Stimulated activated CD8-positive, alpha-beta memory T cell treated with anti-CD3 and anti-CD28 coated beads, Interleukin-12 subunit alpha, Interleukin-12 subunit beta, amount 100 ng/mL, for 24 hours (primary cell): Measurements from ENCODE around the gene AFF4.
"Not testable (repeated sequence)": the region's sequence is repeated elsewhere in the genome, so short reads cannot be mapped to it uniquely, and the experiment has no call there.

Experiments used
- DNase-seq: peaks from one replicate; pipeline ENCODE4 v3.0.0-alpha.2; 2020; ENCODE audit errors: extremely low read depth

The AFF4 gene

GRCh38 chr5:132953710-132954109 lies 9.7 kb downstream of the AFF4 start:
- DNase-seq: no peak

- DNase-seq: no peak
These were observed 10.6 kb downstream of the AFF4 start for GRCh38 chr5:132952829-132953228.

GRCh38 chr5:132951897-132952296 lies 11.5 kb downstream of the AFF4 start:
- no peak for DNase-seq

- DNase-seq: no peak
These were observed 14.3 kb downstream of the AFF4 start for GRCh38 chr5:132949136-132949535.

GRCh38 chr5:132947671-132948070 lies 15.8 kb downstream of the AFF4 start:
- no peak for DNase-seq

- DNase-seq: not testable (repeated sequence)
These were observed 18.1 kb downstream of the AFF4 start for GRCh38 chr5:132945315-132945714.

- no peak for DNase-seq
These were observed 19.9 kb downstream of the AFF4 start for GRCh38 chr5:132943362-132944022.

- no peak for DNase-seq
These were observed 22.1 kb downstream of the AFF4 start for GRCh38 chr5:132941331-132941730.

GRCh38 chr5:132928062-132928407 lies 35.4 kb downstream of the AFF4 start:
- no peak for DNase-seq

GRCh38 chr5:132927355-132928061 lies 35.9 kb downstream of the AFF4 start:
- no peak for DNase-seq

GRCh38 chr5:132926437-132926836 lies 37.0 kb downstream of the AFF4 start:
- DNase-seq: no peak

- no peak for DNase-seq
These were observed 47.3 kb downstream of the AFF4 start for GRCh38 chr5:132916086-132916485.

GRCh38 chr5:132915681-132916080 lies 47.8 kb downstream of the AFF4 start:
- DNase-seq: no peak

- DNase-seq: no peak
These were observed 53.7 kb downstream of the AFF4 start for GRCh38 chr5:132909702-132910101.

GRCh38 chr5:132907161-132907560 lies 56.3 kb downstream of the AFF4 start:
- no peak for DNase-seq

- no peak for DNase-seq
These were observed 57.5 kb downstream of the AFF4 start for GRCh38 chr5:132905938-132906337.

GRCh38 chr5:132901730-132902129 lies 61.7 kb downstream of the AFF4 start:
- no peak for DNase-seq

- no peak for DNase-seq
These were observed 62.4 kb downstream of the AFF4 start for GRCh38 chr5:132901036-132901435.

- DNase-seq: no peak
These were observed 65.3 kb downstream of the AFF4 start for GRCh38 chr5:132898094-132898493.

GRCh38 chr5:132896685-132897084 lies 66.7 kb downstream of the AFF4 start:
- DNase-seq: no peak

- DNase-seq: no peak
These were observed 67.6 kb downstream of the AFF4 start for GRCh38 chr5:132895719-132896305.

GRCh38 chr5:132890817-132891216 lies 72.6 kb downstream of the AFF4 start:
- DNase-seq: no peak

GRCh38 chr5:132889501-132889900 lies 73.9 kb downstream of the AFF4 start:
- no peak for DNase-seq
